Hepatocyte (in vitro differentiated cells): ENCODE data around the gene SFXN5.

Source experiments
- CTCF ChIP-seq: fragments of 200-600 bp; sonication (generic); IDR thresholded peaks from 2 replicates; pipeline ENCODE4 v1.5.1; 2016; ENCODE audit warnings: antibody characterized with exemption, mild to moderate bottlenecking; ENCODE audit not compliant: poor library complexity
- EZH2 ChIP-seq: fragments of 200-600 bp; sonication (generic); IDR thresholded peaks from 2 replicates; pipeline ENCODE4 v1.6.1; 2016; ENCODE audit warnings: antibody characterized with exemption, mild to moderate bottlenecking, borderline replicate concordance
- EZH2phosphoT487 ChIP-seq: fragments of 200-600 bp; sonication (generic); IDR thresholded peaks from one replicate; pipeline ENCODE4 v1.6.1; 2018; ENCODE audit warnings: antibody characterized with exemption, mild to moderate bottlenecking, low read depth, moderate library complexity; ENCODE audit not compliant: unreplicated experiment, severe bottlenecking

GRCh38 chr2:72933646-72934151 is 137.8 kb downstream of the SFXN5 start:
- TF ChIP-seq CTCF: no peak
- TF ChIP-seq EZH2: no peak
- TF ChIP-seq EZH2phosphoT487: no peak
